Vagina (tissue), 2 donors: ENCODE measurements around the gene CBX6. TPM values are rescaled to one million over a fixed set of nuclear protein-coding genes. Genes with fewer than 3 reads are reported as not detected.
"Not testable (repeated sequence)": the region's sequence is repeated elsewhere in the genome, so short reads cannot be mapped to it uniquely, and the experiment has no call there.

Experiments
- DNase-seq, 2 donors: peaks; one replicate each; pipeline ENCODE4 v3.0.0-alpha.2; 2017; ENCODE audit errors: extremely low spot score in 2 of 2
- H3K27ac ChIP-seq: fragments of 200-600 bp; sonication (generic); one replicate; pipeline ENCODE4 v1.5.1; 2019
- H3K27me3 ChIP-seq: fragments of 200-600 bp; sonication (generic); one replicate; pipeline ENCODE4 v1.5.1; 2019
- H3K36me3 ChIP-seq, 2 donors: fragments of 200-600 bp; sonication (generic); one replicate each; pipeline ENCODE4 v1.5.1; 2017 to 2019
- H3K4me1 ChIP-seq: fragments of 200-600 bp; sonication (generic); one replicate; pipeline ENCODE4 v1.5.1; 2019
- H3K4me3 ChIP-seq, 2 donors: fragments of 200-600 bp; sonication (generic); 1 replicate in 1 of 2; 2 replicates in 1 of 2; pipeline ENCODE4 v1.5.1; 2016 to 2019
- H3K9me3 ChIP-seq: fragments of 200-600 bp; sonication (generic); one replicate; pipeline ENCODE4 v1.5.1; 2019
- CTCF ChIP-seq, 3 experiments: fragments of 450-650 bp in 2 of 3; fragments of 200-600 bp in 1 of 3; sonication (generic) in 1 of 3; IDR thresholded peaks; one replicate each; pipeline ENCODE4 v1.5.1; 2017 to 2019; ENCODE audit warnings: antibody characterized with exemption in 3 of 3, mild to moderate bottlenecking in 2 of 3, moderate library complexity in 2 of 3
- POLR2A ChIP-seq, 2 donors: fragments of 450-650 bp; IDR thresholded peaks; one replicate each; pipeline ENCODE4 v1.6.1; 2017; ENCODE audit warnings: antibody characterized with exemption in 2 of 2, mild to moderate bottlenecking in 2 of 2, moderate library complexity in 2 of 2
- POLR2AphosphoS5 ChIP-seq, 2 donors: sonication (generic); formaldehyde crosslinking; IDR thresholded peaks; one replicate each; pipeline ENCODE4 v1.9.0; 2017; ENCODE audit warnings: antibody characterized with exemption in 2 of 2, mild to moderate bottlenecking in 2 of 2, low read depth in 1 of 2; ENCODE audit not compliant: insufficient read depth in 1 of 2
- intact Hi-C: fragments of 100-400 bp; cut with DNase I; formaldehyde crosslinking; loops from one replicate; pipeline ENCODE4 v1.15.1; 2023
- total RNA-seq: library from RNA; depleted of rRNA; stranded (reverse); fragments of >200 nt; gene quantifications from one replicate; pipeline ENCODE4 v1.2.3, GENCODE V29; 2016

The CBX6 gene
- total RNA-seq, 1 donor from 2014 or later = 31.7 TPM

- no peak for DNase-seq
- no peak overlapping the region for H3K4me3 ChIP-seq
- no peaks in the 10 kb centered on the region for H3K27me3 ChIP-seq
- TF ChIP-seq CTCF (IDR thresholded peaks at IDR 0.05) (no peak), POLR2A (IDR thresholded peaks at IDR 0.05) (no peak)
- H3K36me3 ChIP-seq = no peaks in the 10 kb centered on the region
- intact Hi-C loops = no loop called here
- H3K27ac ChIP-seq = no peak overlapping the region
- no peaks in the 10 kb centered on the region for H3K9me3 ChIP-seq
- H3K4me1 ChIP-seq = peaks cover 19% of the 10 kb centered on the region
Observed at GRCh38 chr22:38858492-38858891, 13.5 kb downstream of the CBX6 start.

- intact Hi-C loops = not testable (repeated sequence)
Observed at GRCh38 chr22:38854476-38854875, 17.5 kb downstream of the CBX6 start.

GRCh38 chr22:38853883-38854282, 18.1 kb downstream of the CBX6 start:
- intact Hi-C loops, H3K9me3 ChIP-seq, DNase-seq, H3K4me1 ChIP-seq, H3K27me3 ChIP-seq, H3K36me3 ChIP-seq, H3K27ac ChIP-seq, H3K4me3 ChIP-seq: not testable (repeated sequence)

More at GRCh38 chr22:38854476-38854875, 17.5 kb downstream of the CBX6 start:
- not testable (repeated sequence) for H3K4me1 ChIP-seq, H3K9me3 ChIP-seq, H3K27ac ChIP-seq, H3K4me3 ChIP-seq, H3K27me3 ChIP-seq, DNase-seq, H3K36me3 ChIP-seq

GRCh38 chr22:38853196-38853651, 18.8 kb downstream of the CBX6 start:
- no peak overlapping the region for H3K4me3 ChIP-seq
- H3K36me3 ChIP-seq = no peaks in the 10 kb centered on the region
- intact Hi-C loops = no loop called here
- H3K27ac ChIP-seq = no peak overlapping the region
- no peaks in the 10 kb centered on the region for H3K27me3 ChIP-seq
- DNase-seq = no peak
- TF ChIP-seq CTCF (IDR thresholded peaks at IDR 0.05) (no peak), POLR2AphosphoS5 (IDR thresholded peaks at IDR 0.05; ENCODE audit: insufficient read depth in 1 of 2, low read depth in 1 of 2) (no peak), POLR2A (IDR thresholded peaks at IDR 0.05) (no peak)
- H3K4me1 ChIP-seq = no peaks in the 10 kb centered on the region
- no peaks in the 10 kb centered on the region for H3K9me3 ChIP-seq

- H3K4me3 ChIP-seq = no peak overlapping the region
- H3K27ac ChIP-seq = no peak overlapping the region
- H3K36me3 ChIP-seq = no peaks in the 10 kb centered on the region
- no peaks in the 10 kb centered on the region for H3K27me3 ChIP-seq
- H3K9me3 ChIP-seq = no peaks in the 10 kb centered on the region
- no peak for DNase-seq
- intact Hi-C loops = no loop called here
- H3K4me1 ChIP-seq = no peaks in the 10 kb centered on the region
- TF ChIP-seq CTCF (IDR thresholded peaks at IDR 0.05) (no peak), POLR2AphosphoS5 (IDR thresholded peaks at IDR 0.05; ENCODE audit: insufficient read depth in 1 of 2, low read depth in 1 of 2) (no peak), POLR2A (IDR thresholded peaks at IDR 0.05) (no peak)
Observed at GRCh38 chr22:38852522-38852921, 19.5 kb downstream of the CBX6 start.

- no peaks in the 10 kb centered on the region for H3K36me3 ChIP-seq
- no peaks in the 10 kb centered on the region for H3K9me3 ChIP-seq
- no peaks in the 10 kb centered on the region for H3K27me3 ChIP-seq
- TF ChIP-seq POLR2AphosphoS5 (IDR thresholded peaks at IDR 0.05; ENCODE audit: insufficient read depth in 1 of 2, low read depth in 1 of 2) (no peak), POLR2A (IDR thresholded peaks at IDR 0.05) (no peak), CTCF (IDR thresholded peaks at IDR 0.05) (no peak)
- intact Hi-C loops = no loop called here
- no peak overlapping the region for H3K4me3 ChIP-seq
- H3K4me1 ChIP-seq = no peaks in the 10 kb centered on the region
- no peak overlapping the region for H3K27ac ChIP-seq
- DNase-seq = no peak
Observed at GRCh38 chr22:38850941-38851849, 20.8 kb downstream of the CBX6 start.
